HepG2 (cell line): ENCODE measurements around the gene GJA9. TPM values are rescaled to one million over a fixed set of nuclear protein-coding genes. Genes with fewer than 3 reads are reported as not detected.

Experiments used
- ARNTL ChIP-seq: sonication (generic); formaldehyde crosslinking; IDR thresholded peaks from 2 replicates; pipeline ENCODE4 v1.4.0; 2020; ENCODE audit warnings: mild to moderate bottlenecking, missing genetic modification reagents
- BORCS8-MEF2B ChIP-seq: sonication (generic); formaldehyde crosslinking; IDR thresholded peaks from 2 replicates; pipeline ENCODE4 v1.8.0; 2022; ENCODE audit warnings: mild to moderate bottlenecking, missing genetic modification reagents
- CHD4 ChIP-seq: fragments of 200-600 bp; sonication (generic); IDR thresholded peaks from 2 replicates; pipeline ENCODE4 v1.7.0; 2017; ENCODE audit warnings: mild to moderate bottlenecking, low read length, borderline replicate concordance
- HNRNPK ChIP-seq: fragments of 200-400 bp; formaldehyde crosslinking; IDR thresholded peaks from 2 replicates; pipeline ENCODE4 v1.6.1; 2018; ENCODE audit warnings: low read length, low read depth, moderate library complexity, mild to moderate bottlenecking; ENCODE audit not compliant: poor library complexity, severe bottlenecking
- NAIF1 ChIP-seq: sonication (generic); formaldehyde crosslinking; IDR thresholded peaks from 2 replicates; pipeline ENCODE4 v1.5.0; 2020; ENCODE audit warnings: mild to moderate bottlenecking, missing genetic modification reagents, borderline replicate concordance
- PLSCR1 ChIP-seq: sonication (generic); formaldehyde crosslinking; IDR thresholded peaks from 2 replicates; pipeline ENCODE4 v1.5.0; 2020; ENCODE audit warnings: missing genetic modification reagents, mild to moderate bottlenecking, borderline replicate concordance
- SMYD3 ChIP-seq: sonication (generic); formaldehyde crosslinking; IDR thresholded peaks from 2 replicates; pipeline ENCODE4 v1.8.1; 2023; ENCODE audit warnings: mild to moderate bottlenecking, missing genetic modification reagents
- ZBED4 ChIP-seq: sonication (generic); formaldehyde crosslinking; IDR thresholded peaks from 2 replicates; pipeline ENCODE4 v1.4.0; 2020; ENCODE audit warnings: missing genetic modification reagents, borderline replicate concordance
- ZFP41 ChIP-seq: sonication (generic); formaldehyde crosslinking; IDR thresholded peaks from 2 replicates; pipeline ENCODE4 v1.4.0; 2020; ENCODE audit warnings: mild to moderate bottlenecking, missing genetic modification reagents, borderline replicate concordance
- ZNF235 ChIP-seq: sonication (generic); formaldehyde crosslinking; IDR thresholded peaks from 2 replicates; pipeline ENCODE4 v1.8.1; 2023; ENCODE audit warnings: mild to moderate bottlenecking, missing genetic modification reagents, borderline replicate concordance
- ZNF646 ChIP-seq: sonication (generic); formaldehyde crosslinking; IDR thresholded peaks from 2 replicates; pipeline ENCODE4 v1.9.0; 2021; ENCODE audit warnings: mild to moderate bottlenecking, missing genetic modification reagents
- ZNF800 ChIP-seq: sonication (generic); formaldehyde crosslinking; IDR thresholded peaks from 2 replicates; pipeline ENCODE4 v1.4.0; 2020; ENCODE audit warnings: missing genetic modification reagents
- ZNF891 ChIP-seq: sonication (generic); formaldehyde crosslinking; IDR thresholded peaks from 2 replicates; pipeline ENCODE4 v1.5.0; 2020; ENCODE audit warnings: mild to moderate bottlenecking, missing genetic modification reagents
- polyA plus RNA-seq, 8 experiments: library from polyadenylated mRNA; depleted of rRNA in 3 of 8; stranded (reverse) in 7 of 8; unstranded in 1 of 8; fragments of >200 nt; fragmentation: Illumina TruSeq in 4 of 8; extraction: Trizol in 4 of 8; gene quantifications; 2 replicates each; pipeline versions ENCODE4 v1.2.1 to v1.2.3, GENCODE V29; 2011 to 2016; ENCODE audit warnings: low read depth in 4 of 8, missing spikeins in 1 of 8, mixed read lengths in 1 of 8; ENCODE audit not compliant: insufficient read depth in 1 of 8
- total RNA-seq, 5 experiments: library from RNA; depleted of rRNA; stranded (reverse); fragments of >200 nt; fragmentation: Illumina TruSeq; extraction: Trizol; gene quantifications; 2 replicates each; pipeline ENCODE4 v1.2.3, GENCODE V29; 2016; ENCODE audit warnings: low read depth in 1 of 5

Gene GJA9
- total and polyA plus RNA-seq, 2 of the 13 experiments (the other 11 are each of a cell fraction or from before 2014, with no cell fraction given) = 0.08 to 0.13 TPM

- TF ChIP-seq ZBED4 (no peak), ARNTL (CRISPR knock-in tag) (no peak), BORCS8-MEF2B (CRISPR knock-in tag) (peak; percentile 32; the same call in 1 of the 2 replicates), HNRNPK (peak; percentile 33), NAIF1 (CRISPR knock-in tag) (no peak), ZNF800 (CRISPR knock-in tag) (0 out of 2 replicates have a peak, but pooled peaks have one; percentile 38), CHD4 (0 out of 2 replicates have a peak, but pooled peaks have one; percentile 34), ZFP41 (CRISPR knock-in tag) (no peak), ZNF646 (CRISPR knock-in tag) (0 out of 2 replicates have a peak, but pooled peaks have one; percentile 16), SMYD3 (CRISPR knock-in tag) (peak; percentile 21; the same call in 1 of the 2 replicates), ZNF235 (no peak), ZNF891 (CRISPR knock-in tag) (peak; percentile 63; the same call in 1 of the 2 replicates), PLSCR1 (CRISPR knock-in tag) (no peak)
Observed at GRCh38 chr1:38858833-38859560, 22.4 kb downstream of the GJA9 start (continued).
